Esophagus (tissue), 2 donors: ENCODE measurements around the gene TMA16. TPM values are rescaled to one million over a fixed set of nuclear protein-coding genes. Genes with fewer than 3 reads are reported as not detected.

Experiments used
- H3K27ac ChIP-seq, 2 donors: one replicate each; pipeline ENCODE4 v1.5.1; 2013; ENCODE audit warnings: low read depth in 2 of 2, mild to moderate bottlenecking in 2 of 2, inconsistent platforms in 1 of 2, low read length in 1 of 2, moderate library complexity in 1 of 2
- H3K27me3 ChIP-seq, 2 donors: one replicate each; pipeline ENCODE4 v1.6.1; 2013; ENCODE audit warnings: low read length in 2 of 2, control low read depth in 1 of 2, mild to moderate bottlenecking in 1 of 2; ENCODE audit not compliant: insufficient read depth in 2 of 2, control insufficient read depth in 1 of 2
- H3K36me3 ChIP-seq, 2 donors: one replicate each; pipeline ENCODE4 v1.6.1; 2013; ENCODE audit warnings: low read length in 1 of 2; ENCODE audit not compliant: control insufficient read depth in 2 of 2, insufficient read depth in 2 of 2
- H3K4me1 ChIP-seq, 2 donors: one replicate each; pipeline ENCODE4 v1.6.1; 2013; ENCODE audit warnings: low read length in 1 of 2; ENCODE audit not compliant: control insufficient read depth in 2 of 2, insufficient read depth in 2 of 2
- H3K4me3 ChIP-seq, 2 donors: one replicate each; pipeline ENCODE4 v1.5.1; 2013; ENCODE audit warnings: low read length in 2 of 2, mild to moderate bottlenecking in 2 of 2, low read depth in 1 of 2, moderate library complexity in 1 of 2
- H3K9me3 ChIP-seq, 2 donors: one replicate each; pipeline ENCODE4 v1.6.1; 2013; ENCODE audit warnings: mild to moderate bottlenecking in 2 of 2, low read depth in 1 of 2, low read length in 1 of 2, moderate library complexity in 1 of 2; ENCODE audit not compliant: control insufficient read depth in 2 of 2, insufficient read depth in 1 of 2
- WGBS, 2 donors: extraction: QIAGEN DNeasy Blood & Tissue Kit; methylation state at CpG; one replicate each; pipeline ENCODE4 v1.1.7; 2013; 5-methylcytosine and 5-hydroxymethylcytosine counted together
- polyA plus RNA-seq, 2 donors: library from polyadenylated mRNA; stranded (reverse); fragments of 200-250 nt; gene quantifications; one replicate each; pipeline ENCODE4 v1.2.3, GENCODE V29; 2013
- donor health status: healthy with polysubstance abuse.
- donor health status: Bipolar disorder and iron deficiency.

TMA16 gene
- polyA plus RNA-seq, 2 donors, result 7.4 to 12.6 TPM

- peak overlapping the region in 1 of 2 donors; percentile 41 for H3K4me3 ChIP-seq
- no peak overlapping the region for H3K27ac ChIP-seq
Observed at GRCh38 chr4:163495900-163496299, 1.4 kb downstream of the TMA16 start.

GRCh38 chr4:163500586-163500985 is 6.1 kb downstream of the TMA16 start:
- WGBS, 2 donors, result 90 to 93% methylated on average over 1 of the region's 1 CpG
- H3K9me3 ChIP-seq, result no peaks in the 10 kb centered on the region
- no peaks in the 10 kb centered on the region for H3K27me3 ChIP-seq
- no peak overlapping the region for H3K27ac ChIP-seq
- H3K4me1 ChIP-seq, result no peaks in the 10 kb centered on the region
- H3K4me3 ChIP-seq, result no peak overlapping the region
- no peaks in the 10 kb centered on the region for H3K36me3 ChIP-seq

More at GRCh38 chr4:163495900-163496299, 1.4 kb downstream of the TMA16 start:
- Histone ChIP-seq H3K9me3 (no peaks in the 10 kb centered on the region), H3K4me1 (no peaks in the 10 kb centered on the region), H3K27me3 (no peaks in the 10 kb centered on the region), H3K36me3 (no peaks in the 10 kb centered on the region)
- WGBS, 2 donors, result 7 to 11% methylated on average over 1 of the region's 1 CpG

- Histone ChIP-seq H3K27ac (no peak overlapping the region), H3K4me3 (no peak overlapping the region), H3K9me3 (no peaks in the 10 kb centered on the region), H3K36me3 (peaks cover 0 to 4% of the 10 kb centered on the region in 2 donors), H3K27me3 (no peaks in the 10 kb centered on the region), H3K4me1 (no peaks in the 10 kb centered on the region)
- WGBS, 2 donors, result 88 to 93% methylated on average over 3 of the region's 3 CpGs
Observed at GRCh38 chr4:163505374-163505773, 10.9 kb downstream of the TMA16 start.

DNA sequence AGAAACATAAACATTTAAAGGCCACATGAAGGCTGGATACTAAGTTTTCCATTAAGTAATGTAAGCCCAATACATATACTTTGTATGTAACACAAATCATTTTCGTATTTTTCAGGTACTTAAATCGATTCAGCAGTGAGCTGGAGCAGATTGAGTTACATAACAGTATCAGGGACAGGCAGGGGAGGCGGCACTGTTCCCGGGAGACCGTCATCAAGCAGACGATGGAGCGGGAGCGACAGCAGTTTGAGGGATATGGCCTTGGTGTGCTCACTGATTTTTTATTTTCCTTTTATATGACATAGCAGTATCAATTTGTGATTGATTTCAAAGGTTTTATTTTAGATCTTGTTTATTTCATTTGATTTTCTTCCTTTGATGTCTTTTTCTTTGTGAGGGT is 20.7 kb downstream of the TMA16 start:
- Histone ChIP-seq H3K4me3 (no peak overlapping the region), H3K36me3 (peaks cover 3 to 10% of the 10 kb centered on the region in 2 donors), H3K4me1 (no peaks in the 10 kb centered on the region), H3K27me3 (no peaks in the 10 kb centered on the region), H3K27ac (no peak overlapping the region), H3K9me3 (no peaks in the 10 kb centered on the region)
- 94 to 96% methylated on average over 8 of the region's 8 CpGs for WGBS, 2 donors

DNA sequence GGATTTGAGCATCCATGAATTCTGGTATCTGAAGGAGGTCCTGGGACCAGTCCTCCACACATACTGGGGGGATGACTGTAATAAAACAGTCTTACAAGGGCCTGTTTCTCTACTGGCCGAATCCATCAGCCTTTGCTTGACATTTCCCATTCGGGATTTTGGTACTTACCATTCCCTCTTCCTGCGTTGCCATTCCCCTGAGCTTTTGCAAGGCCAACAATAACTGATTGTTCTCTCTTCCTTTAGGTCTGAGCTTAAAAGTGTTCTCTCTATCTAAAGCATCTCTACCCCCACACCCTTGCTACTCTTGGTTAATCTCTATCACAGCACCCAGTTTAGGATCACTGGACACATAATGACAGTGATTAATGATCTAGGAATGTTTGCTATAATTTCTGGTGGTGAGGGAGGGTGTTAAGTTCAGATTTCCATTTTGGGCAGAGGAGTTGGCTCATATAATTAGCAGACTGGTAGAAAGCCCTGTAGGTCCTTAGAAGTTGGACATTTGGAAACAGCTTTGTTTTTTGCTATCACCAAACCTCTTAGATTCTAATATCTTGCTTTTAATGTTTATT is 29.4 kb downstream of the TMA16 start:
- Histone ChIP-seq H3K36me3 (peaks cover 3% of the 10 kb centered on the region in 2 donors), H3K27me3 (no peaks in the 10 kb centered on the region), H3K27ac (no peak overlapping the region), H3K4me3 (no peak overlapping the region), H3K9me3 (no peaks in the 10 kb centered on the region), H3K4me1 (no peaks in the 10 kb centered on the region)
- WGBS, 2 donors, result 84 to 87% methylated on average over 3 of the region's 3 CpGs

- Histone ChIP-seq H3K9me3 (no peaks in the 10 kb centered on the region), H3K4me3 (no peak overlapping the region), H3K27me3 (no peaks in the 10 kb centered on the region), H3K27ac (no peak overlapping the region), H3K4me1 (no peaks in the 10 kb centered on the region), H3K36me3 (peaks cover 3% of the 10 kb centered on the region in 2 donors)
- WGBS, 2 donors, result 90 to 92% methylated on average over 3 of the region's 3 CpGs
Observed at GRCh38 chr4:163525982-163526381, 31.5 kb downstream of the TMA16 start.

GRCh38 chr4:163527172-163527571 is 32.7 kb downstream of the TMA16 start:
- Histone ChIP-seq H3K4me3 (no peak overlapping the region), H3K36me3 (peaks cover 3% of the 10 kb centered on the region in 2 donors), H3K27me3 (no peaks in the 10 kb centered on the region), H3K27ac (no peak overlapping the region), H3K4me1 (no peaks in the 10 kb centered on the region), H3K9me3 (no peaks in the 10 kb centered on the region)
- 79 to 85% methylated on average over 2 of the region's 2 CpGs for WGBS, 2 donors

DNA sequence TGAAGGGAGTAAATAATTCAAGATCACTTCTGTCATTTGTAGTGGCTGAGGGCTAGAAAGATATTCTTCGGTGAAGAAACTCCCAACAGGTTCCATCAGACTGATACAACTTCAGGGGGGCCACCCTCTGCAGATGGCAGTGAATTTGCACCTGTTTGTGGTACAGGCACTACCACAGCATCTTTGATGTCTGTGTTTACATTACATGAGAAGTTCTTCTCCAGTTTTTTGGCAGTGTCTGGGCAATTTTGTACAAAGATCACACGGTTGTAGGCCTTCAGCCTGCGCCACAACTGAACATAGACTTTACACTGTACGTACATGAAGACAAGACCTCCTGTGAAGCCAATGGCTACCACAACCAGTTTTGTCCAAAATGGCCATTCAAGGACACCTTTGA is 34.2 kb downstream of the TMA16 start:
- H3K27ac ChIP-seq, result no peak overlapping the region
- no peaks in the 10 kb centered on the region for H3K9me3 ChIP-seq
- no peaks in the 10 kb centered on the region for H3K4me1 ChIP-seq
- H3K27me3 ChIP-seq, result no peaks in the 10 kb centered on the region
- no peak overlapping the region for H3K4me3 ChIP-seq
- 91 to 93% methylated on average over 4 of the region's 4 CpGs for WGBS, 2 donors
- H3K36me3 ChIP-seq, result peaks cover 3% of the 10 kb centered on the region in 2 donors

DNA sequence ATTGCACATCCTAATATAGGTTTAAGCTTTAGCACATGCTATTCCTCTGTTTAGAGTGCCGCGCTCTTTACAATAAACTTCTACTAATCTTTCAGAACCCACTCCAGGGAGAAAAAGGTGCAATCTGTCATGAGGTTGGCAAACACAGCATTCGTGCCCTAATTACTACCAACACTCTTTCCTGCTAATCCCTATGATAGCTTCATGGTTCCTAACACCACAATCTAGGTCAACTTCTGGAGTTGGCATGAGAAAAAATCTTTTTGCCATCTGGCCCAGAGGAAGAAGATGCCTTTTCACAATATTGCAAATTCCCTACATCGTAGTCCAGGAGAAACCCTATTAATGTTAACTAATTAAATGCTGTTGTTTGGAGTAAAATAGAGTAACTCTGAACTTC is 39.6 kb downstream of the TMA16 start:
- Histone ChIP-seq H3K36me3 (no peaks in the 10 kb centered on the region), H3K27me3 (no peaks in the 10 kb centered on the region), H3K4me1 (no peaks in the 10 kb centered on the region), H3K27ac (no peak overlapping the region), H3K9me3 (no peaks in the 10 kb centered on the region), H3K4me3 (no peak overlapping the region)
- WGBS, 2 donors, result 79 to 82% methylated on average over 4 of the region's 4 CpGs

DNA sequence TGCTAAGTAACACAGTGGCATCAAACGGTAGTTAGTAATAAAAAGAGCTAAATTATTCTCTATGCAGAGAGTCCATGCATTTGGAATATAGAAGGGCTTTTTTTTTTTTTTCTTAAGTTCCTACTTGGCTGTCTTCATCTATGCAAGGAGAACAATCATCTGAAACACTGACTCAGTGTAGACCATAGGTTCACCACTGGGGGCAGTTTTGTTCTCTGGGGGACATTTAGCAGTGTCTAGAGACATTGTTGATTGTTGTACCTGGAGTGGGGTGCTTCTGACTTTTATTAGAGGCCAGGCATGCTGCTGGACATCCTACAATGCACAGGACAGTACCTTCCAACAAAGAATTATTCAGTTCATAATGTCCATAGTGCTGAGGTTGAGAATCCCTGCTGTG is 41.2 kb downstream of the TMA16 start:
- H3K9me3 ChIP-seq, result no peaks in the 10 kb centered on the region

More for the DNA sequence above, 41.2 kb downstream of the TMA16 start:
- Histone ChIP-seq H3K27ac (no peak overlapping the region), H3K4me3 (no peak overlapping the region), H3K27me3 (no peaks in the 10 kb centered on the region), H3K4me1 (no peaks in the 10 kb centered on the region), H3K36me3 (no peaks in the 10 kb centered on the region)
- 80 to 83% methylated on average over 1 of the region's 1 CpG for WGBS, 2 donors
